ENCODE data around the gene ST8SIA6.
"Not testable (repeated sequence)": the region's sequence is repeated elsewhere in the genome, so short reads cannot be mapped to it uniquely, and the experiment has no call there.

Gene ST8SIA6

GRCh38 chr10:17452060-17452841 is 2.1 kb downstream of the ST8SIA6 start:
- no peak for DNase-seq (ENCODE audit: low read depth)
- H3K4me3 ChIP-seq (ENCODE audit: low read depth, low read length): no peak overlapping the region
- TF ChIP-seq CTCF (IDR thresholded peaks at IDR 0.05; ENCODE audit: control insufficient read depth, extremely low read depth, insufficient read depth): no peak

- H3K4me3 ChIP-seq (ENCODE audit: low read depth, low read length): no peak overlapping the region
- no peak for TF ChIP-seq CTCF (IDR thresholded peaks at IDR 0.05; ENCODE audit: control insufficient read depth, extremely low read depth, insufficient read depth)
- DNase-seq (ENCODE audit: low read depth): no peak
Observed at GRCh38 chr10:17450024-17450423, 4.4 kb downstream of the ST8SIA6 start.

- H3K4me3 ChIP-seq (ENCODE audit: low read depth, low read length): peak overlapping the region; percentile 22; the same call in 1 of the 2 replicates
- TF ChIP-seq CTCF (IDR thresholded peaks at IDR 0.05; ENCODE audit: control insufficient read depth, extremely low read depth, insufficient read depth): no peak
- DNase-seq (ENCODE audit: low read depth): peak; percentile 38
Observed at GRCh38 chr10:17445400-17445998, 8.9 kb downstream of the ST8SIA6 start.

- no peak overlapping the region for H3K4me3 ChIP-seq (ENCODE audit: low read depth, low read length)
- no peak for TF ChIP-seq CTCF (IDR thresholded peaks at IDR 0.05; ENCODE audit: control insufficient read depth, extremely low read depth, insufficient read depth)
- no peak for DNase-seq (ENCODE audit: low read depth)
Observed at GRCh38 chr10:17444388-17444714, 10.0 kb downstream of the ST8SIA6 start.

GRCh38 chr10:17443707-17444387 is 10.5 kb downstream of the ST8SIA6 start:
- TF ChIP-seq CTCF (IDR thresholded peaks at IDR 0.05; ENCODE audit: control insufficient read depth, extremely low read depth, insufficient read depth): no peak
- no peak for DNase-seq (ENCODE audit: low read depth)
- no peak overlapping the region for H3K4me3 ChIP-seq (ENCODE audit: low read depth, low read length)

- no peak overlapping the region for H3K4me3 ChIP-seq (ENCODE audit: low read depth, low read length)
- no peak for DNase-seq (ENCODE audit: low read depth)
- no peak for TF ChIP-seq CTCF (IDR thresholded peaks at IDR 0.05; ENCODE audit: control insufficient read depth, extremely low read depth, insufficient read depth)
Observed at GRCh38 chr10:17438583-17438982, 15.8 kb downstream of the ST8SIA6 start.

- not testable (repeated sequence) for DNase-seq (ENCODE audit: low read depth); H3K4me3 ChIP-seq (ENCODE audit: low read depth, low read length)
Observed at GRCh38 chr10:17436578-17436977, 17.8 kb downstream of the ST8SIA6 start.

Data from LNCaP clone FGC (cell line).